GM18861 (cell line): ENCODE results near the gene ABCC1.
"Not testable (repeated sequence)": the region's sequence is repeated elsewhere in the genome, so short reads cannot be mapped to it uniquely, and the experiment has no call there.

Source experiments
- ATAC-seq: cut with Tn5 transposase; IDR thresholded peaks from one replicate; pipeline ENCODE4 v1.9.1; 2021; ENCODE audit not compliant: unreplicated experiment

Gene ABCC1

GRCh38 chr16:16102738-16103137 is 153.3 kb downstream of the ABCC1 start:
- no peak for ATAC-seq

GRCh38 chr16:16104132-16104803 is 154.9 kb downstream of the ABCC1 start:
- not testable (repeated sequence) for ATAC-seq

DNA sequence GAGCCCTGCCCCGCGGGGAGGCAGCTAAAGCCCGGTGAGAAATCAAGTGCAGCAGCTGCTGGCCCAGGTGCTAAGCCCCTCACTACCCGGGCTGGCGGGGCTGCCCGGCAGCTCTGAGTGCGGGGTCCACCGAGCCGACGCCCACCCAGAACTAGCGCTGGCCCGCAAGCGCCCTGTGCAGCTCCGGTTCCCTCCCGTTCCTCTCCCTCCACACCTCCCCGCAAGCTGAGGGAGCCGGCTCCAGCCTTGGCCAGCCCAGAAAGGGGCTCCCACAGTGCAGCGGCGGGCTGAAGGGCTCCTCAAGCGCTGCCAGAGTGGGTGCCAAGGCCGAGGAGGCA is 155.4 kb downstream of the ABCC1 start:
- ATAC-seq = not testable (repeated sequence)

- no peak for ATAC-seq
Observed at GRCh38 chr16:16105646-16106045, 156.2 kb downstream of the ABCC1 start.

DNA sequence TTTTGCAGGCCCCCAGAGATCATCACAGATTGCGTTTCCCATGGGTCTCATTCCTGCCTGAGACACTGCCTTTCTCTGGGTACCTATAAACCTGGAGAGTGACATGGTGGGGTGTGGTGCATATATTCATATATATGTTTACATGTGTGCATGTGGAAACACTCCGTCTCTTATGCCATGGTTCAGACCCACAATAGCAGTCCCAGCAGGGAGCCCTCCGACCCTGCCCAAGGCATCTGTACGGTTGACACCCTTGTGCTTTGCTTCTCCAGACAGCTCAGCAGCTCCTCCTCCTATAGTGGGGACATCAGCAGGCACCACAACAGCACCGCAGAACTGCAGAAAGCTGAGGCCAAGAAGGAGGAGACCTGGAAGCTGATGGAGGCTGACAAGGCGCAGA is 157.1 kb downstream of the ABCC1 start:
- no peak for ATAC-seq

DNA sequence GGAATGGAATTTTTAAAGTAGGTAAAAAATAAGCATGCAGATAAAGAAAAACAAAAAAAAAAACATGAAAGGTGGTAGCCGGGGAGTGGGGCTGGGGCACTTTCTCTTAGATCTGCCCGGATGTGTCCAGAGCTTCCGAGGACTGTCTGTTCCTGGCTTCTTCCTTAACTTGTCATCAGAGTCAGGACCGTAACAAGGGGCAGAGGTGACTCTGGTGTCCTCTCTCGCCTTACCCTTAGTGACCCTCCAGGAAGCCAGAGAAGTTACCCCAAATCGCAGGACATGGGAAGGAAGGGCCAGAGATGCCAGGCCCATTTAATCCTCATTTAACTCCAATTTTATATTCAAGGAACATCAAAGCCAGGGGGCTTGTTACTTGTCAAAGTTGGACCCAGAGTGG is 158.4 kb downstream of the ABCC1 start:
- ATAC-seq = no peak

- ATAC-seq = no peak
Observed at GRCh38 chr16:16108759-16109158, 159.3 kb downstream of the ABCC1 start.

- ATAC-seq = no peak
Observed at GRCh38 chr16:16109453-16110110, 160.2 kb downstream of the ABCC1 start.

- ATAC-seq = no peak
Observed at GRCh38 chr16:16110111-16110490, 160.7 kb downstream of the ABCC1 start.

DNA sequence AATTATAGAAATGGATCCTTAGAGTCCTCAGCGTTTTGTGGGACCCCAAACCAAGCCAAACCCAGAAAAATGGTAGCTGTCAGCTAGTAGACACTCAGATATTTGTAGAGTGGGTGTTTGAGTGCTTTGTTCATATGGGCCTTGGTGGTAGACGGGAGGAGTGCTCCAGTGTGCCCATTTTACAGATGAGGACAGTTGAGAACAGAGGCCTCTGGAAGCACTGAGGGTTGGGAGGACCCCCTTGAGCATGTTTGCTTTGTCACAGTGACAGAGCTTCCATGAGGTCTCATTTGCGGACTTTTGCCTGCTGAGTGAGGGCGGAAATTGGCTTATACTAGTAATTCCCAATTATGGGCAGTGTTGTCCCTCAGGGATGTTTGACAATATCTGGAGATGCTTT is 162.2 kb downstream of the ABCC1 start:
- no peak for ATAC-seq

GRCh38 chr16:16112450-16113053 is 163.1 kb downstream of the ABCC1 start:
- no peak for ATAC-seq

DNA sequence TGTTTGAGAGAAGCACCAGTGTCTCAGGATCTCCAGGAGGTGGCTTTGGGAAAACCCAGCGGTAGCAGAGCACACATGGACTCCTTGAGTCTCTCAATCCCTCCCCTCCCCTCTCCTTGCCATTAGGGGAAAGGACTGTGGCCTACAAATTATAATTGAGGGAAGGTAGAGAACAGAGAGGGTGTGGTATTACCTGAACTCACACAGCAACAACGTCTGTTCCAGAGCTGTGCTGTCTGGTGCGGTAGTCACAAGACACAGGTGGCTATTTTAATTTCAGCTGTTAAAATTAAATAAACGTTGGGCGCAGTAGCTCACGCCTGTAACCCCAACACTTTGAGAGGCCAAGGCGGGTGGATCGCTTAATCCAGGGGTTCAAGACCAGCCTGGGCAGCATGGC is 163.7 kb downstream of the ABCC1 start:
- ATAC-seq = no peak

GRCh38 chr16:16116841-16117240 is 167.4 kb downstream of the ABCC1 start:
- no peak for ATAC-seq

DNA sequence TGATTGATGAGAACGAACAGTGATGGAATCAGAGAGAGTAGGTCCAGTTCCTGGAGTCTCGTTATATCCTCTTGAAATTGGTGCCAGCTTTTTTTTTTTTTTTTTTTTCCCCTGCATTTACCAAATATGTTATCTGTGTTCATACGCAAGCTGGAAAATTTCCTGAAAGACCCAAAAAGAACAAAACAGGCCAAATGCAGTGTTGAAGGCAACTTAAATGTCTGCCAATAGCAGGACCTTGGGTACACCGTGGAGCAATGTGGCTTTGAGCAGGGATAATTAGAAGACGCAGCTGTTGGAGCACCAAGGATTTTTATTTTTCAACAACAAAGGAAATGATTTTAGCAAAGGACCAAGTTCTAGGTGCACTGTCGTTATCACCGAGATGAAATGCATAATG is 168.9 kb downstream of the ABCC1 start:
- ATAC-seq = no peak

- no peak for ATAC-seq
Observed at GRCh38 chr16:16120044-16120381, 170.6 kb downstream of the ABCC1 start.

- ATAC-seq = no peak
Observed at GRCh38 chr16:16120382-16121184, 171.2 kb downstream of the ABCC1 start.

DNA sequence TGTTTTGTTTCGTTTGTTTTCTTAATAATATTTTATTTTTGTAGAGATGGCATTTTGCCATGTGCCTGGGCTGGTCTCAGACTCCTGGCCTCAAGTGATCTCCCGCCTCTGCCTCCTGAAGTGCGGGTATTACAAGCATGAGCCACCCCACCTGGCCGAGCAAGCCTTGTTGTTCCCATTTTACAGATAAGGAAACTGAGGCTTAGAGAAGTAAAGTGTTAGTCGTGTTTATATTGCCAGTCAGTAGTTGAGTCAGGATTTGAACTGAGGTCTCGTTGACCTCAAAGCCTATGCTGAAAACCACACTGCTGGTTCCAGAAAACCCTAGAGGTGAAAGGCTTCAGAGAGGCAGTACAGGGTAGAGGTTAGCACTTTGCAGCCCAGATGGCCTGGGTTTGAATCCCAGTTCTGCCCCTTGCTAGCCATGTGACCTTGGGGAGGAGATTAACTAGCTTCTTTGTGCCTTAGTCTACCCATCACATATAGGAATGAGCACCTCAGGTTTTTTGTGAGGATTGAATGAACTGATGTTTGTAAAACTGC is 171.8 kb downstream of the ABCC1 start:
- ATAC-seq = no peak

- no peak for ATAC-seq
Observed at GRCh38 chr16:16122264-16122663, 172.8 kb downstream of the ABCC1 start.

DNA sequence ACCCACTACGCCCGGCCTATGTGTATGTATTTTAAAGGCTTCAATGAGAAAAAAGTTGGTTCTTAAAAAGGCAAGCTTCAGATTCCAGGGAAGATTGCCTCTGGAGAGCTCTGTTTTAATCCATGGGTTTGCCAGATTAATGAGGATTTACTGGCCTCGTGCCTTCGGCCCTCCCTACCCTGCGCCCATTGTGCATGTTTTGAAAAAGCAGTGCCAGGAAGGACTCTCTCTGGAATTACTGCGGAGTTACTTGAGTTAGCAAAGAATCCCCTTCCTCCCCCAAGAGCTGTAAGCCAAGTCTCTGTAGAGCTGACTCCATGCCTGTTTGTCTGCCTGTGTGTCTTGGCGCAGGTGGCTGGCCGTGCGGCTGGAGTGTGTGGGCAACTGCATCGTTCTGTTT is 175.0 kb downstream of the ABCC1 start:
- ATAC-seq = no peak

GRCh38 chr16:16124974-16125373 is 175.6 kb downstream of the ABCC1 start:
- ATAC-seq = no peak

GRCh38 chr16:16126896-16127295 is 177.5 kb downstream of the ABCC1 start:
- ATAC-seq = no peak
